ENCODE results near the gene TMEM69.
"Not testable (repeated sequence)": the region's sequence is repeated elsewhere in the genome, so short reads cannot be mapped to it uniquely, and the experiment has no call there.

The TMEM69 gene

DNA sequence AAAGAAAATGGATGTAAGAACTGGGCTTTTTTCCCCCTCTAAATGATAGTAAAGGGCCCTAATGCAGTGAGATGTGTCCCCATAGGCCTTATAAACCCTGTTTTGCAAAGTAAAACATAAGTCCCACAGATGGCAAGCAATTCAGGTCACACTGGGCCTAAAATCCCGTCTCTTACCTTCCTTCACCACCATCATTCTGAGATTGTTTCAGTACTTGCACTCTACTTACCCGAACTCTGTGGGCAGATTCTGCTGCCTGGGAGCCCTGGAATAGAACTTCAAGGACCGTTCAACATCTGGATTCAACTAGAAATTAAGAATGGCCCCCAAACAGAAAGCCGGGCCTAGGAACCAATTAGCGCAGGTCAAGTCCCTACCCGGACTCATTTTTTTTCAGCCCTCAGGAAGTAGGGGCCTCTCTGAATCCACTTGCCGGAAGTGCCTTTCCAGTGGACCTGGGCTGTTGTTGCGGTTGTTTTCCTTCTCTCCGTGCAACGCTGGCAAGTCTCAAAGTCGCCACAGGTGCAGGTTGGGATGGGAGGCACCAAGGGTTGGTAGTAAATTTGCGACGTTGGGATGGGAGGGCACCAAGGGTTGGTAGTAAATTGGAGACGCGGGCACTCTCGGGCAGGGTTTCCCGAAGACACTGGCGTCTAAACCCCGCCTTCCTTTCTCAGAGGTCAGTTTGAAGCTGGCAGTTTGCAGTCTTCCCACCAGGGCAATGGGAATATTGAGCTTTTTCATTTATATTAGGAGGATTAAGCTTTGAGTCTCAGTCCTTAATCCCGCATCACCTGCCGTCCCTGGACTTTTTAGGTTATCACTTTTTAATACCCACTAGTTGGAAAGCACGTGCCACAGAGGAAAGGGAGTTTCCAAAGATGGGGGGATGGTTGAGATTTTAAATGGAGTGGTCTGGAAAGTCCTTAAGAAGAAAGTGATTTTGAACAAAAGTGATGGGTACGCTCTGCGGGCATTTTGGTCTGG, at the start of gene TMEM69:
Gene TMEM69 (plus strand): TSS at position 428 of the 987 bp plus-strand sequence. CDS start 2,888 bp downstream, outside the sequence.
- peak; percentile 53 to 58 (median 57) for DNase-seq (ENCODE audit: low read depth in 3 of 3)

DNA sequence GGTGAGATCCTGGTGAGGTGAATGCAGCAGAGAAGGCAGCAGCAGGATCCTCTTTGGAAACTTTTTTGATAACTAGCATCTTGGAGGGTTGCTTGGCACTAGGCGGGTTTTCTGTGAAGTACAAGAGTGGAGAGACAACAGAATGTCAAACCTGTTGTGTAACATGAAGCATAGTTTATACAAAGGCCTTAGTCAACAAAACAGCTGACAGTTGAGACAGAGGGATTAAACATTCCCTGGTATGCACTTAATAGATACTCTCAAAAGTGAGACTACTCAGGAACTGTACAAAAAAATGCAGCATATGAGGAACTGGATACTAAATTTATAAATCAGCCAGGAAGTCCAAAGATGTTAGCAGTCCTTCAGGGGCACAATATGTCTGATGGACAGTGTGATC, 47.7 kb upstream of the TMEM69 start:
- no peak for DNase-seq (ENCODE audit: low read depth in 3 of 3)

- DNase-seq (ENCODE audit: low read depth in 3 of 3) = no peak
Observed at GRCh38 chr1:45643321-45643720, 44.7 kb upstream of the TMEM69 start.

DNA sequence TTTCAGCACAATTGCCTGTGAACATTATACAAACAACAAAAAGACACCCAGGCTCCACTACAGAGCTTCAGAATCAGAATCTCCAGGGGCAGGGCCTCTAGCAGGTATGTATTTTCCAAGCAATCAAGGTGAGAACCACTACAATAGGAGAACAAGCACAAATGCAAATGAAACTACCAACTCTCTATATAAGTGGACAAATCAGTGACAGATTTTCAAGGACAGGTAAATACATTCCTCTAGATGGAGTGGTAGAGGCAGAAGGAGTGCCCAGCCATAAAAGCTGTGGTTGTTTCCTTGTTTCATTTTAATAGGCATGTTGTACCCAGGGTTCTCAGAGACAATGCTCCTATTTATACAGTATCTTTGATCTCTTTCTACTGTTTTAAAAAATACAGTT, 44.0 kb upstream of the TMEM69 start:
- no peak for DNase-seq (ENCODE audit: low read depth in 3 of 3)

- no peak for DNase-seq (ENCODE audit: low read depth in 3 of 3)
Observed at GRCh38 chr1:45644661-45645060, 43.3 kb upstream of the TMEM69 start.

DNA sequence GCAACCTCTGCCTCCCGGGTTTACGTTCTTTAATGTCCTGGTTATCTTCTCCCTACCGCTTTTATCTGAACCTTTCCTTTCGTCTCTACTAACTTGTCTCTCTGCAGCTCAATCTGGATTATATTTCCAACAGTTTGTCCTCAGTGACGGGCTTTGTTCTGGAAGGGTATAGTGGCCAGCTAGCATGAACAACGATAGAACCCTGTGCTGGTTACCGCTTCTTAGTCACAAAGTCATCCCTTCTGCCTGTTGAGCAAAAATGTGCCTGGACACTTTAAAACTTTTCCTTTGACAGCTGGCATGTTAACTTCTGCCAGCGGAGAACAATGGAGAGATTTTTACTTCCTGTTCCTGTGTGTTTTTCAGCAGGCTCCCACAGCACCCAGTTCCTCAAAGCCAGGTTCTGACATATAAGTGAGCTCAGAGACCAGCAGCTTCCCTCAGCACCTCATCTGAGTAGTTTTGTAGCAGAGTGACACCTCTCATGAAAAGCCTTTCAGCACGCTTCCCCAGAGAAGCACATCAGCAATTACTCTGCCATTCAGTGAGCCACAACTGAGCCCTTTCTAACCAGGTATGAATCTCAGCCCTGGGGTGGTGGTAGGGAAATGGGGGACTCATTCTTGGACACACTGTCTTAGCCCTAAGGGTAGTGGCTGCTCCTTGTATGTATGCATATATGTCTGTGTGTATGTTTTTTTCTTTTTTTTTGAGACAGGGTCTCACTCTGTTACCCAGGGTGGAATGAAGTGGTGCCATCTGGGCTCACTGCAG, 40.5 kb upstream of the TMEM69 start:
- no peak for DNase-seq (ENCODE audit: low read depth in 3 of 3)

- no peak for DNase-seq (ENCODE audit: low read depth in 3 of 3)
Observed at GRCh38 chr1:45654540-45655280, 33.3 kb upstream of the TMEM69 start.

DNA sequence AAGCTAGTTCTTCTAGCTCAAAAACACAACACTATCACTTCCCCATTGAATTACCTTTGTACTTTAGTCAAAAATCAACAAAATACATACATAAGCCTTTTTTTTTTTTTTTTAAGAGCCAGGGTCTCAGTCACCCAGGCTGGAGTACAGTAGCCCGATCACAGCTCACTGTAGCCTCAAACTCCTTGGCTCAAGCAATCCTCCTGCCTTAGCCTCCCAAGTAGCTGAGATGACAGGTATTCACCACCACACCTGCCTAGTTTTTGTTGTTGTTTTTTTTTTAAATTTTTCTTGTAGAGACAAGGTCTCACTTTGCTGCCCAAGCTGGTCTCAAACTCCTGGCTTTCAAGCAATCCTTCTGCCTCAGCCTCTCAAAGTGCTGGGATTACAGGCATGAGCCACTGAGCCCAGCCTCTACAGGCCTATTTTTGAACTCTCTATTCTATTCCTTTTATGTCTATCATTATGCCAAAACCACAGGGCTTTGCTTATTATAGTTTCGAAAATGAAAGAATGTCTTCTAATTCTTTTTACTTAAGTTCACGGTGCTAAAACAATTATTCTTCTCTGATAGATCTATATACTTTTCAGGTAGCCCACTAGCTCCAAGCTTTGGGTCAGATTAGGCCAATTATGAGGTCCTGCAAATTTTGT, 31.3 kb upstream of the TMEM69 start:
- DNase-seq (ENCODE audit: low read depth in 3 of 3) = no peak

DNA sequence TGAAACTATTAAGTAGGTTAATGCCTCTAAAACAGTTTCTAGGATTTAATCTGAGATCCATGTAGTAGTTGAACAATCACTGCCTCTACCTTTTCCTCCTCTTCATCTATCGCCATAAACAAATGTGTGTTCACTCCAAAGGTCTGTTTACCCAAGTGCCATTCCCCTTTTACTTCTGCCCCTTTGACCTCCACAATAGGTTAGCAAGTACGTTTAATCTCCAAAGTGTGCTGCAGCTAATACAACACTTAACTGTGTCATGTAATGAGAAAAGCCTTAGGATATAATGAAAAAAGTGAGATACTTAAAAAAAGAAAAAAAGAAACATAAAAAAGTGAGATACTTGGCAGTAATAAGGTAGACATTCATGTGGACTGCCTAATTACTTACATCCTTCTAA, 29.8 kb upstream of the TMEM69 start:
- no peak for DNase-seq (ENCODE audit: low read depth in 3 of 3)

- DNase-seq (ENCODE audit: low read depth in 3 of 3) = no peak
Observed at GRCh38 chr1:45659222-45659621, 28.8 kb upstream of the TMEM69 start.

GRCh38 chr1:45660336-45660735, 27.6 kb upstream of the TMEM69 start:
- no peak for DNase-seq (ENCODE audit: low read depth in 3 of 3)

DNA sequence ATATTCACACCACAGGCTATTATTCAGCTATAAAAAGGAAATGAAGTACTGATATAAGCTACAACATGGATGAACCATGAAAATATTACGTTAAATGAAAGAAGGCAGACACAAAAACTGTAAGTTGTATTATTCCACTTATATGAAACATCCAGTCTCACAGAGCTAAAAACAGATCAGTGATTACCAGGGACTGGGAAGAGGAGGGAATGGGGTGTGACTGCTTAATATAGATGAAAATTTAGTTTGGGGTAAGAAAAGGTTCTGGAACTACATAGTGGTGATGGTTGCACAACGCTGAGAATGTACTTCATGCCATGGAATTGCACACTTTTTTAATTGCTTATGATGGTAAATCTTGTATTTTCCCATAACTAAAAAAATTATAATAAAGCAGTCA, 21.1 kb upstream of the TMEM69 start:
- DNase-seq (ENCODE audit: low read depth in 3 of 3) = no peak

GRCh38 chr1:45667321-45668111, 20.5 kb upstream of the TMEM69 start:
- no peak for DNase-seq (ENCODE audit: low read depth in 3 of 3)

- no peak for DNase-seq (ENCODE audit: low read depth in 3 of 3)
Observed at GRCh38 chr1:45668526-45668925, 19.5 kb upstream of the TMEM69 start.

DNA sequence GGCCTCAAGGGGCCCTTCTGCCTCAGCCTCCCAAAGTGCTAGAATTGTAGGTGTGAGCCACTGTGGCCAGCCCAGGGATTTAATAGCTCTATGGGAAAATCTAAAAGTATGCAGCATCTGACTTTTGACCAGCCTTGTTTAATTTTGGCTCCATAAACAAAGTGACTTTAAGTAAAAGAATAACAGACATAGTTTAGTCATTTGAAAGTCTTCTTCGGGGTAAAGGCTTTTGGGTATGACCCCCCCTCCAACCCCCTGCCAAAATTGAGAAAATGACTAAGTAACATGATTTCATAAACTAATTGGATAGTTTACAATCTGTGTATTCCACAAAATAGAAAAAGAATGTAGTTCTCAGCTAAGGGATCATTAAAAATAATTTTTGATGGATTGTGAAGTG, 18.6 kb upstream of the TMEM69 start:
- DNase-seq (ENCODE audit: low read depth in 3 of 3) = no peak

DNA sequence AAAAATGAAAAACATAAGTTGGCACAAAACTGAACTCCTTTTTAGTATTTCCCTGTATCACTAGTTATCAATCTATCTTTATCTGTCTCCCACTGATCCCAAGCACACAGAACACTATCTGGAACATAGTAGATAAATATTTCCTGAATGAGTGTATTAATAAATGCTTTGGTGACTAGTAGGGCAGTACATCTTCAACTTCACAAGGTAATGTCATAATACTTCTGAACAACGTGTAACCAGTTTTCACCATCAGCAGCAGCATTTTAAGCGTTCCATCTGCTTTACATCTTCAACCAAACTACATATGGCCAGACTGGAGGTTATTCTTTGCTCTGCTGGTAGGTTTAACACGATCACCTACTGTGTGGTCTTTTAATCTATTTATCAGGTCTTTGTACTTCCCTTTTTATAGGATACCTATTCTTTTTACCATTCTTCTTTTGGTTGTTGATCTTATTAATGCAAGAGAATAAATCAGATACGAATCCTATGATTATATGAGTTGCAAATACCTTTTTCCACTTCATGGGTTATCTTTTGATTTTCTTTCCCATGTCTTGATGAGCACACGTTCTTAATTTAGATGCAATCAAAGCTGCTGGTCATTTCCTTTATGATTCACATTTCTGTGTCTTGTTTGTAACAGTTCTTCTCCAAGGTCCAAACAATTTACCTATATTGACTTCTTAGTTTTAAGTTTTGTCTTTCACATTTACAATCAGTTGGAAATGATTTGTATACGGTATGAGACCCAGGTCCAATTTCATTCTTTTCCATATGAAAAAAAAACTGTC, 17.9 kb upstream of the TMEM69 start:
- no peak for DNase-seq (ENCODE audit: low read depth in 3 of 3)

GRCh38 chr1:45673956-45674355, 14.0 kb upstream of the TMEM69 start:
- DNase-seq (ENCODE audit: low read depth in 3 of 3) = no peak

DNA sequence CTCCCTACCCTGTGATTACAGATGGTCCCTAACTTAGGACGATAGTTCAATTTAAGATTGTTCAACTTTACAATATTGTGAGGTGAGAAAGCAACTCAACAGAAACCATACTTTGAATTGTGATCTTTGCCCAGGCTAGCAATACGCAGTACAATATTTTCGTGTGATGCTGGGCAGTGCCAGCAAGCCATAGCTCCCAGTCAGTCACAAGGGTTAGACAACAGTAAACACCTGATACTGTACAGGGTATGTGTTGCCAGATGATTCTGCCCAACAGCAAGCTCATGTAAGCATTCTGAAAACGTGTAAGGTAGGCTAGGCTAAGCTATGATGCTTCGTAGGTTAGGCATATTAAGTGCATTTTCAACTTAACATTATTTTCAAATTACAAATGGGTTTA, 13.5 kb upstream of the TMEM69 start:
- DNase-seq (ENCODE audit: low read depth in 3 of 3) = no peak

- DNase-seq (ENCODE audit: low read depth in 3 of 3) = not testable (repeated sequence)
Observed at GRCh38 chr1:45676553-45676952, 11.4 kb upstream of the TMEM69 start.

DNA sequence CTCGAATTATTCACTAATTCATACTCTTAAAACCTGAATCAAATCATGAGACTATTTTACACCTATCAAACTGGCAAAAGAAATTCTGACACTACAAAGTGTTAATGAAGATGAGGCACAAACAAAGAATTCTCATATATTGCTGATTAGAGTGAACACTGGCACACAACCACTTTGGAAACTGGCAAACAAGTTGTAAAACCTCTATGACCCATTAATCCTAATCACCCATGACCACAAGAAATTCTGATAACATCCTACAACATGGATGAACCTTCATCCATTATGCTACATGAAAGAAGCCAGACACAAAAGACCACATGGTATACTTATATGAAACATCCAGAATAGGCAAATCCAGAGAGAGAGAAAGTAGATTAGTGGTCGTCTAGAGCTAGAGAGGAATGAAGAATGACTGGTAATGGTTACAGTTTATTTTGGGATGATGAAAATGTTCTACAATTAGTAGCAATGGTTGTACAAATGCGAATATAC, 10.2 kb upstream of the TMEM69 start:
- DNase-seq (ENCODE audit: low read depth in 3 of 3) = no peak

Data from stimulated activated CD4-positive, alpha-beta T cell treated with anti-CD3 and anti-CD28 coated beads, TNF-alpha, amount 100 ng/mL, for 4 hours (primary cell).